CD14-positive monocyte (primary cell): ENCODE data around the gene INAFM1. TPM values are rescaled to one million over a fixed set of nuclear protein-coding genes. Genes with fewer than 3 reads are reported as not detected.

Experiments
- DNase-seq, 3 donors: peaks; one replicate each; pipeline ENCODE4 v3.0.0-alpha.2; 2011 to 2022
- H2AFZ ChIP-seq: 2 replicates; pipeline ENCODE4 v1.6.0; 2012; ENCODE audit warnings: mild to moderate bottlenecking, low read depth, low read length, inconsistent platforms; ENCODE audit not compliant: insufficient read depth, poor library complexity, severe bottlenecking
- H3K27ac ChIP-seq, 2 donors: 1 replicate in 1 of 2; 2 replicates in 1 of 2; pipeline ENCODE4 v1.5.1; 2012 to 2013; ENCODE audit warnings: low read length in 2 of 2, control low read depth in 1 of 2, inconsistent platforms in 1 of 2, low read depth in 1 of 2, mild to moderate bottlenecking in 1 of 2
- H3K27me3 ChIP-seq, 2 donors: one replicate each; pipeline versions ENCODE4 v1.6.0 to v1.6.1; 2011 to 2013; ENCODE audit warnings: low read length in 2 of 2; ENCODE audit not compliant: control insufficient read depth in 2 of 2, insufficient read depth in 2 of 2
- H3K36me3 ChIP-seq, 2 donors: replicated peaks in 1 of 2; 1 replicate in 1 of 2; 2 replicates in 1 of 2; pipeline versions ENCODE4 v1.5.1 to v1.6.1; 2012 to 2013; ENCODE audit warnings: low read length in 2 of 2, control low read depth in 1 of 2, inconsistent platforms in 1 of 2, mild to moderate bottlenecking in 1 of 2; ENCODE audit not compliant: insufficient read depth in 2 of 2, control insufficient read depth in 1 of 2
- H3K4me1 ChIP-seq, 2 donors: 1 replicate in 1 of 2; 2 replicates in 1 of 2; pipeline versions ENCODE4 v1.5.1 to v1.6.1; 2012 to 2013; ENCODE audit warnings: low read length in 2 of 2, control low read depth in 1 of 2, inconsistent platforms in 1 of 2, mild to moderate bottlenecking in 1 of 2, moderate library complexity in 1 of 2; ENCODE audit not compliant: insufficient read depth in 2 of 2, control insufficient read depth in 1 of 2
- H3K4me2 ChIP-seq: replicated peaks from 2 replicates; pipeline ENCODE3; 2012; ENCODE audit warnings: low read length, moderate library complexity, mild to moderate bottlenecking; ENCODE audit not compliant: poor library complexity, severe bottlenecking; ENCODE audit errors: extremely low read depth
- H3K4me3 ChIP-seq, 3 experiments: fragments of 200-600 bp in 1 of 3; sonication (generic) in 1 of 3; replicated peaks in 1 of 3; 1 replicate in 2 of 3; 2 replicates in 1 of 3; pipeline ENCODE4 v1.5.1; 2011 to 2013; ENCODE audit warnings: low read length in 3 of 3, mild to moderate bottlenecking in 3 of 3, control low read depth in 2 of 3, low read depth in 2 of 3, inconsistent platforms in 1 of 3, moderate library complexity in 1 of 3
- H3K79me2 ChIP-seq: 2 replicates; pipeline ENCODE4 v1.6.0; 2012; ENCODE audit warnings: mild to moderate bottlenecking, control low read depth, inconsistent platforms, low read length, moderate library complexity; ENCODE audit not compliant: insufficient read depth
- H3K9ac ChIP-seq: 2 replicates; pipeline ENCODE4 v1.6.0; 2017; ENCODE audit warnings: low read length, mild to moderate bottlenecking; ENCODE audit not compliant: insufficient read depth, poor library complexity, severe bottlenecking
- H3K9me3 ChIP-seq, 2 donors: replicated peaks in 1 of 2; 1 replicate in 1 of 2; 2 replicates in 1 of 2; pipeline versions ENCODE4 v1.5.1 to v1.6.1; 2012 to 2013; ENCODE audit warnings: low read length in 2 of 2, control low read depth in 1 of 2; ENCODE audit not compliant: control insufficient read depth in 1 of 2, insufficient read depth in 1 of 2
- H4K20me1 ChIP-seq: 2 replicates; pipeline ENCODE4 v1.6.0; 2012; ENCODE audit warnings: mild to moderate bottlenecking, low read length, control low read depth, moderate library complexity; ENCODE audit not compliant: insufficient read depth
- H3K27ac Mint-ChIP-seq, 7 donors: one replicate each; pipeline ENCODE4 v1.8.0; 2020; ENCODE audit warnings: mild to moderate bottlenecking in 7 of 7, mixed read lengths in 7 of 7, moderate library complexity in 6 of 7, inconsistent platforms in 2 of 7
- H3K27me3 Mint-ChIP-seq, 3 donors: one replicate each; pipeline ENCODE4 v1.8.0; 2021 to 2022; ENCODE audit warnings: low read depth in 3 of 3, mild to moderate bottlenecking in 3 of 3, mixed read lengths in 3 of 3, moderate library complexity in 3 of 3, inconsistent platforms in 1 of 3
- H3K36me3 Mint-ChIP-seq, 2 donors: one replicate each; pipeline ENCODE4 v1.8.0; 2020; ENCODE audit warnings: mixed read lengths in 2 of 2, inconsistent platforms in 1 of 2, mild to moderate bottlenecking in 1 of 2
- H3K4me1 Mint-ChIP-seq: one replicate; pipeline ENCODE4 v1.8.0; 2020; ENCODE audit warnings: mild to moderate bottlenecking, mixed read lengths
- H3K4me3 Mint-ChIP-seq, 2 donors: one replicate each; pipeline ENCODE4 v1.8.0; 2020; ENCODE audit warnings: mild to moderate bottlenecking in 2 of 2, mixed read lengths in 2 of 2, moderate library complexity in 1 of 2
- H3K9me3 Mint-ChIP-seq, 7 donors: one replicate each; pipeline ENCODE4 v1.8.0; 2020 to 2022; ENCODE audit warnings: mixed read lengths in 7 of 7, mild to moderate bottlenecking in 6 of 7, moderate library complexity in 6 of 7, inconsistent platforms in 2 of 7
- CTCF ChIP-seq: fragments of 200-600 bp; IDR thresholded peaks from one replicate; pipeline ENCODE4 v1.8.0; 2022; ENCODE audit warnings: antibody characterized with exemption, mild to moderate bottlenecking
- WGBS: methylation state at CpG from one replicate; pipeline ENCODE4 v1.1.5; 2013; ENCODE audit warnings: missing lambda C conversion rate; ENCODE audit not compliant: insufficient coverage; 5-methylcytosine and 5-hydroxymethylcytosine counted together
- intact Hi-C, 2 donors: fragments of 100-400 bp; cut with micrococcal nuclease; formaldehyde crosslinking; loops; one replicate each; pipeline versions ENCODE4 v1.15.0 to v1.15.1; 2023
- polyA plus RNA-seq, 3 donors: library from polyadenylated mRNA; depleted of rRNA in 1 of 3; unstranded in 2 of 3; stranded (reverse) in 1 of 3; fragments of 300-500 nt in 2 of 3; fragments of >200 nt in 1 of 3; fragmentation: Illumina TruSeq in 2 of 3; gene quantifications; 1 replicate in 2 of 3; 2 replicates in 1 of 3; pipeline ENCODE4 v1.2.3, GENCODE V29; 2012 to 2021

Gene INAFM1
- polyA plus RNA-seq, 3 donors: 6.2 to 7.3 (median 6.5) TPM

GRCh38 chr19:47315125-47315821 lies 40.6 kb downstream of the INAFM1 start:
- Mint-ChIP-seq H3K27me3 (peaks cover 3 to 14% (median 6%) of the 10 kb centered on the region in 3 donors), H3K4me1 (peaks cover 75% of the 10 kb centered on the region), H3K4me3 (peak overlapping the region; percentile 81 to 89), H3K36me3 (peaks cover 86 to 93% of the 10 kb centered on the region in 2 donors), H3K27ac (peak overlapping the region; percentile 99 to 100 (median 100)), H3K9me3 (peaks cover 0 to 13% (median 8%) of the 10 kb centered on the region in 7 donors)
- H4K20me1 ChIP-seq: peaks cover 82% of the 10 kb centered on the region
- H3K27me3 ChIP-seq: no peaks in the 10 kb centered on the region
- TF ChIP-seq CTCF: no peak
- peak overlapping the region; percentile 92 to 93 for H3K27ac ChIP-seq
- H3K4me3 ChIP-seq: peak overlapping the region in 2 of 3 experiments; percentile 5 to 92
- DNase-seq: peak; percentile 97 to 99 (median 99)
- H3K9ac ChIP-seq: peak overlapping the region; percentile 32
- peaks cover 68 to 87% of the 10 kb centered on the region in 2 donors for H3K4me1 ChIP-seq
- intact Hi-C loops: loop anchor here in 1 of 2 donors (1.0 kb wide), 1 partner anchor 9 kb away; no protein-coding TSS in a partner anchor
- peak overlapping the region; percentile 57 for H3K4me2 ChIP-seq
- peaks cover 28 to 61% of the 10 kb centered on the region in 2 donors for H3K36me3 ChIP-seq
- H2AFZ ChIP-seq: no peak overlapping the region
- H3K9me3 ChIP-seq: no peaks in the 10 kb centered on the region
- 5% methylated on average over 9 of the region's 12 CpGs for WGBS
- H3K79me2 ChIP-seq: peaks cover 85% of the 10 kb centered on the region

- Histone ChIP-seq H3K79me2 (peaks cover 81% of the 10 kb centered on the region), H3K36me3 (peaks cover 39 to 72% of the 10 kb centered on the region in 2 donors), H3K4me3 (peak overlapping the region in 1 of 3 experiments; percentile 50), H3K4me1 (peaks cover 65 to 87% of the 10 kb centered on the region in 2 donors), H3K4me2 (peak overlapping the region; percentile 57), H3K9me3 (no peaks in the 10 kb centered on the region), H3K9ac (no peak overlapping the region), H4K20me1 (peaks cover 82% of the 10 kb centered on the region), H3K27me3 (no peaks in the 10 kb centered on the region), H2AFZ (no peak overlapping the region), H3K27ac (peak overlapping the region; percentile 92 to 93)
- no peak for TF ChIP-seq CTCF
- peaks cover 3 to 16% (median 6%) of the 10 kb centered on the region in 7 donors for H3K9me3 Mint-ChIP-seq
- H3K4me1 Mint-ChIP-seq: peaks cover 72% of the 10 kb centered on the region
- H3K27ac Mint-ChIP-seq: peak overlapping the region; percentile 99 to 100 (median 100)
- H3K4me3 Mint-ChIP-seq: peak overlapping the region; percentile 7 to 81
- WGBS: 58% methylated on average over 2 of the region's 4 CpGs
- peaks cover 2 to 14% (median 8%) of the 10 kb centered on the region in 3 donors for H3K27me3 Mint-ChIP-seq
- peaks cover 85 to 94% of the 10 kb centered on the region in 2 donors for H3K36me3 Mint-ChIP-seq
- peak in 1 of 3 donors; percentile 46 for DNase-seq
- intact Hi-C loops: no loop called here
Observed at GRCh38 chr19:47316513-47316912, 41.8 kb downstream of the INAFM1 start.
